Astrocyte (in vitro differentiated cells and primary cell): Measurements from ENCODE around the gene RASGRF1. TPM values are rescaled to one million over a fixed set of nuclear protein-coding genes. Genes with fewer than 3 reads are reported as not detected.

ENCODE experiments used
- DNase-seq: peaks from one replicate; pipeline ENCODE4 v3.0.0-alpha.2; 2010; ENCODE audit warnings: low read depth
- FAIRE-seq: peaks from 2 replicates; lab custom pipeline; 2011; peaks lifted over from hg19 to GRCh38; lab: Jason Lieb, UNC
- H2AFZ ChIP-seq: 2 replicates; pipeline ENCODE4 v1.6.0; 2012; ENCODE audit warnings: low read depth, low read length, inconsistent platforms
- H3K27ac ChIP-seq: 2 replicates; pipeline ENCODE4 v1.5.1; 2011; ENCODE audit warnings: low read depth, low read length, inconsistent platforms
- H3K27me3 ChIP-seq: 2 replicates; pipeline ENCODE4 v1.6.0; 2011; ENCODE audit warnings: low read length, inconsistent platforms; ENCODE audit not compliant: insufficient read depth
- H3K36me3 ChIP-seq: 2 replicates; pipeline ENCODE4 v1.5.1; 2011; ENCODE audit warnings: low read length, inconsistent platforms; ENCODE audit not compliant: insufficient read depth
- H3K4me1 ChIP-seq: 2 replicates; pipeline ENCODE4 v1.5.1; 2011; ENCODE audit warnings: low read length, inconsistent platforms; ENCODE audit not compliant: insufficient read depth
- H3K4me2 ChIP-seq: 2 replicates; pipeline ENCODE4 v1.6.0; 2012; ENCODE audit warnings: low read length, inconsistent platforms
- H3K4me3 ChIP-seq: 2 replicates; pipeline ENCODE4 v1.5.1; 2011; ENCODE audit warnings: low read depth, mild to moderate bottlenecking, low read length, inconsistent platforms; ENCODE audit not compliant: insufficient read depth
- H3K79me2 ChIP-seq: 2 replicates; pipeline ENCODE4 v1.6.0; 2012; ENCODE audit warnings: mild to moderate bottlenecking, low read length, inconsistent platforms; ENCODE audit not compliant: insufficient read depth
- H3K9ac ChIP-seq: 2 replicates; pipeline ENCODE4 v1.6.0; 2012; ENCODE audit warnings: mild to moderate bottlenecking, low read length, inconsistent platforms
- H3K9me3 ChIP-seq: 2 replicates; pipeline ENCODE4 v1.5.1; 2012; ENCODE audit warnings: low read depth, mild to moderate bottlenecking, low read length, inconsistent platforms; ENCODE audit not compliant: insufficient read depth
- H4K20me1 ChIP-seq: 2 replicates; pipeline ENCODE4 v1.6.0; 2012; ENCODE audit warnings: low read length, inconsistent platforms; ENCODE audit not compliant: insufficient read depth
- H3K27ac Mint-ChIP-seq: one replicate; pipeline ENCODE4 v1.8.0; 2021; ENCODE audit warnings: mild to moderate bottlenecking, mixed read lengths; ENCODE audit not compliant: unreplicated experiment
- H3K27me3 Mint-ChIP-seq: one replicate; pipeline ENCODE4 v1.8.0; 2021; ENCODE audit warnings: low read depth, mixed read lengths; ENCODE audit not compliant: unreplicated experiment
- H3K36me3 Mint-ChIP-seq: one replicate; pipeline ENCODE4 v1.8.0; 2021; ENCODE audit warnings: low read depth, mixed read lengths; ENCODE audit not compliant: unreplicated experiment
- H3K4me1 Mint-ChIP-seq: one replicate; pipeline ENCODE4 v1.8.0; 2021; ENCODE audit warnings: low read depth, mixed read lengths; ENCODE audit not compliant: unreplicated experiment
- H3K4me3 Mint-ChIP-seq: one replicate; pipeline ENCODE4 v1.8.0; 2021; ENCODE audit warnings: mild to moderate bottlenecking, moderate library complexity, mixed read lengths; ENCODE audit not compliant: unreplicated experiment
- H3K9me3 Mint-ChIP-seq: one replicate; pipeline ENCODE4 v1.8.0; 2021; ENCODE audit warnings: mild to moderate bottlenecking, mixed read lengths; ENCODE audit not compliant: unreplicated experiment
- CTCF ChIP-seq: IDR thresholded peaks from 2 replicates; pipeline ENCODE4 v1.5.1; 2011; ENCODE audit warnings: low read depth, mild to moderate bottlenecking, inconsistent platforms, low read length, moderate library complexity; ENCODE audit not compliant: insufficient read depth
- EZH2 ChIP-seq: IDR thresholded peaks from 2 replicates; pipeline ENCODE4 v1.6.1; 2012; ENCODE audit warnings: mild to moderate bottlenecking, low read length, inconsistent platforms; ENCODE audit not compliant: insufficient read depth
- total RNA-seq: library from RNA; stranded (reverse); gene quantifications from 2 replicates; pipeline ENCODE4 v1.2.1, GENCODE V29; 2021

The RASGRF1 gene
- total RNA-seq, 1 donor from 2014 or later: 1.2 TPM

GRCh38 chr15:78921940-78922339, 168.6 kb downstream of the RASGRF1 start:
- FAIRE-seq: no peak
- Mint-ChIP-seq H3K27me3 (no peaks in the 10 kb centered on the region), H3K9me3 (no peaks in the 10 kb centered on the region), H3K27ac (peak overlapping the region; percentile 26), H3K4me3 (no peak overlapping the region), H3K36me3 (peaks cover 15% of the 10 kb centered on the region), H3K4me1 (peaks cover 3% of the 10 kb centered on the region)
- H3K27ac ChIP-seq: no peak overlapping the region
- H3K9me3 ChIP-seq: no peaks in the 10 kb centered on the region
- peaks cover 3% of the 10 kb centered on the region for H3K79me2 ChIP-seq
- H3K27me3 ChIP-seq: no peaks in the 10 kb centered on the region
- TF ChIP-seq EZH2: no peak
- TF ChIP-seq CTCF: no peak
- no peak overlapping the region for H3K4me2 ChIP-seq
- DNase-seq: no peak
- H3K4me3 ChIP-seq: no peak overlapping the region
- no peak overlapping the region for H2AFZ ChIP-seq
- peaks cover 25% of the 10 kb centered on the region for H3K36me3 ChIP-seq
- peaks cover 33% of the 10 kb centered on the region for H4K20me1 ChIP-seq
- no peak overlapping the region for H3K9ac ChIP-seq
- H3K4me1 ChIP-seq: no peaks in the 10 kb centered on the region

GRCh38 chr15:78921517-78921916, 169.1 kb downstream of the RASGRF1 start:
- H3K36me3 ChIP-seq: peaks cover 25% of the 10 kb centered on the region

More at GRCh38 chr15:78921517-78921916, 169.1 kb downstream of the RASGRF1 start:
- no peak overlapping the region for H3K4me2 ChIP-seq
- peaks cover 32% of the 10 kb centered on the region for H4K20me1 ChIP-seq
- no peak overlapping the region for H3K27ac ChIP-seq
- Mint-ChIP-seq H3K27ac (no peak overlapping the region), H3K9me3 (no peaks in the 10 kb centered on the region), H3K4me3 (no peak overlapping the region), H3K4me1 (peaks cover 6% of the 10 kb centered on the region), H3K36me3 (peaks cover 18% of the 10 kb centered on the region), H3K27me3 (no peaks in the 10 kb centered on the region)
- H3K27me3 ChIP-seq: no peaks in the 10 kb centered on the region
- peaks cover 3% of the 10 kb centered on the region for H3K79me2 ChIP-seq
- no peaks in the 10 kb centered on the region for H3K4me1 ChIP-seq
- no peak overlapping the region for H3K9ac ChIP-seq
- TF ChIP-seq CTCF: no peak
- no peak for TF ChIP-seq EZH2
- H3K4me3 ChIP-seq: no peak overlapping the region
- H3K9me3 ChIP-seq: no peaks in the 10 kb centered on the region
- H2AFZ ChIP-seq: no peak overlapping the region
- no peak for FAIRE-seq
- no peak for DNase-seq
